Measurements from ENCODE around the gene LLCFC1. TPM values are rescaled to one million over a fixed set of nuclear protein-coding genes. Genes with fewer than 3 reads are reported as not detected.

The LLCFC1 gene
- total RNA-seq, 1 experiment from 2014 or later, result not detected

- TF ChIP-seq AR (CRISPR knock-in tag; IDR thresholded peaks at IDR 0.05) (no peak), CDX4 (CRISPR knock-in tag; IDR thresholded peaks at IDR 0.05; ENCODE audit: borderline replicate concordance) (no peak), NR3C1 (CRISPR knock-in tag; conservative IDR thresholded peaks at IDR 0.05; ENCODE audit: low read depth) (no peak), GTF2I (CRISPR knock-in tag; conservative IDR thresholded peaks at IDR 0.05) (no peak), RORB (CRISPR knock-in tag; IDR thresholded peaks at IDR 0.05) (no peak), ERG (CRISPR knock-in tag; IDR thresholded peaks at IDR 0.05) (no peak)
Observed at GRCh38 chr7:142890874-142891485, 48.3 kb upstream of the LLCFC1 start (continued).

- H3K27ac Mint-ChIP-seq, result no peak overlapping the region
- peaks cover 7% of the 10 kb centered on the region for H3K9me3 Mint-ChIP-seq
- CTCF ChIA-PET, result interaction anchor here (1.3 kb wide), 1 partner anchor 10 kb away, joined by 6 read pairs; no protein-coding TSS in a partner anchor
- ATAC-seq (no peak), DNase-seq (ENCODE audit: low spot score) (no peak)
- H3K4me3 Mint-ChIP-seq, result no peak overlapping the region
- no peaks in the 10 kb centered on the region for H3K36me3 Mint-ChIP-seq
- no peak for TF ChIP-seq NR2C2 (CRISPR knock-in tag; IDR thresholded peaks at IDR 0.05)
- TF ChIP-seq ZBTB21 (CRISPR knock-in tag; IDR thresholded peaks at IDR 0.05; ENCODE audit: borderline replicate concordance), result no peak
- POLR2A ChIA-PET, result no interaction called here
- H3K4me1 Mint-ChIP-seq, result no peaks in the 10 kb centered on the region
- no peaks in the 10 kb centered on the region; the same call in 1 of the 2 replicates for H3K27me3 Mint-ChIP-seq (ENCODE audit: low read depth)
Observed at GRCh38 chr7:142891490-142892082, 47.7 kb upstream of the LLCFC1 start.

- CTCF ChIA-PET, result interaction anchor here (0.8 to 1.3 kb wide), 3 partner anchors 12 to 335 kb away, joined by 4 to 6 read pairs (median 5); no protein-coding TSS in a partner anchor
- ATAC-seq (no peak), DNase-seq (ENCODE audit: low spot score) (no peak)
- no peak for TF ChIP-seq ZNF425 (CRISPR knock-in tag; conservative IDR thresholded peaks at IDR 0.05)
- no peak for TF ChIP-seq ERG (CRISPR knock-in tag; IDR thresholded peaks at IDR 0.05)
- no peak for TF ChIP-seq IRF2 (CRISPR knock-in tag; IDR thresholded peaks at IDR 0.05; ENCODE audit: borderline replicate concordance, low read depth)
- no peak for TF ChIP-seq HMGA2 (CRISPR knock-in tag; IDR thresholded peaks at IDR 0.05)
- TF ChIP-seq E2F1 (CRISPR knock-in tag; IDR thresholded peaks at IDR 0.05), result no peak
- TF ChIP-seq GRHL2 (CRISPR knock-in tag; IDR thresholded peaks at IDR 0.05; ENCODE audit: insufficient replicate concordance, severe bottlenecking), result no peak
- Mint-ChIP-seq H3K36me3 (no peaks in the 10 kb centered on the region), H3K4me3 (no peak overlapping the region), H3K27ac (no peak overlapping the region), H3K9me3 (peaks cover 7% of the 10 kb centered on the region), H3K27me3 (ENCODE audit: low read depth) (no peaks in the 10 kb centered on the region; the same call in 1 of the 2 replicates), H3K4me1 (no peaks in the 10 kb centered on the region)
- POLR2A ChIA-PET, result no interaction called here
Observed at GRCh38 chr7:142892951-142893350, 46.3 kb upstream of the LLCFC1 start.
